Keratinocyte (primary cell): ENCODE measurements around the gene LATS2. TPM values are rescaled to one million over a fixed set of nuclear protein-coding genes. Genes with fewer than 3 reads are reported as not detected.

Experiments
- DNase-seq: peaks from one replicate; pipeline ENCODE4 v3.0.0-alpha.2; 2011; ENCODE audit warnings: low read depth, missing footprints, low spot score
- FAIRE-seq: peaks from 2 replicates; lab custom pipeline; 2011; peaks lifted over from hg19 to GRCh38; lab: Jason Lieb, UNC
- H2AFZ ChIP-seq: 2 replicates; pipeline ENCODE4 v1.6.0; 2012; ENCODE audit warnings: low read length, control low read depth, inconsistent platforms; ENCODE audit not compliant: control insufficient read depth
- H3K27ac ChIP-seq: 2 replicates; pipeline ENCODE4 v1.5.1; 2011; ENCODE audit warnings: low read length; ENCODE audit not compliant: control insufficient read depth, insufficient read depth
- H3K27me3 ChIP-seq: 3 replicates; pipeline ENCODE4 v1.6.0; 2011; ENCODE audit warnings: low read length; ENCODE audit not compliant: control insufficient read depth, insufficient read depth; ENCODE audit errors: extremely low read depth
- H3K36me3 ChIP-seq, 2 experiments: 2 replicates in 1 of 2; 3 replicates in 1 of 2; pipeline ENCODE4 v1.5.1; 2011; ENCODE audit warnings: low read length in 2 of 2, mild to moderate bottlenecking in 1 of 2; ENCODE audit not compliant: control insufficient read depth in 2 of 2, insufficient read depth in 2 of 2; ENCODE audit errors: extremely low read depth in 1 of 2
- H3K4me1 ChIP-seq: 3 replicates; pipeline ENCODE4 v1.5.1; 2011; ENCODE audit warnings: low read length; ENCODE audit not compliant: control insufficient read depth, insufficient read depth; ENCODE audit errors: extremely low read depth
- H3K4me2 ChIP-seq: 3 replicates; pipeline ENCODE4 v1.6.0; 2011; ENCODE audit warnings: low read depth, low read length; ENCODE audit not compliant: control insufficient read depth, insufficient read depth; ENCODE audit errors: extremely low read depth
- H3K4me3 ChIP-seq, 3 experiments: fragments of 200-600 bp in 1 of 3; sonication (generic) in 1 of 3; 2 replicates in 2 of 3; 3 replicates in 1 of 3; pipeline ENCODE4 v1.5.1; 2011 to 2016; ENCODE audit warnings: low read length in 3 of 3, mild to moderate bottlenecking in 3 of 3, control low read depth in 2 of 3, inconsistent platforms in 1 of 3, low read depth in 1 of 3, mixed read lengths in 1 of 3, mixed run types in 1 of 3, moderate library complexity in 1 of 3; ENCODE audit not compliant: control insufficient read depth in 2 of 3, insufficient read depth in 2 of 3; ENCODE audit errors: extremely low read depth in 1 of 3
- H3K79me2 ChIP-seq: 2 replicates; pipeline ENCODE4 v1.6.0; 2012; ENCODE audit warnings: low read length; ENCODE audit not compliant: control insufficient read depth, insufficient read depth
- H3K9ac ChIP-seq: 3 replicates; pipeline ENCODE4 v1.6.0; 2011; ENCODE audit warnings: low read length; ENCODE audit not compliant: control insufficient read depth, insufficient read depth; ENCODE audit errors: extremely low read depth
- H3K9me1 ChIP-seq: 3 replicates; pipeline ENCODE4 v1.6.0; 2011; ENCODE audit warnings: low read length; ENCODE audit not compliant: control insufficient read depth, insufficient read depth; ENCODE audit errors: extremely low read depth
- H3K9me3 ChIP-seq: 2 replicates; pipeline ENCODE4 v1.5.1; 2012; ENCODE audit warnings: low read depth, low read length; ENCODE audit not compliant: control insufficient read depth
- H4K20me1 ChIP-seq: 3 replicates; pipeline ENCODE4 v1.6.0; 2011; ENCODE audit warnings: low read length; ENCODE audit not compliant: control insufficient read depth, insufficient read depth; ENCODE audit errors: extremely low read depth
- EZH2 ChIP-seq: IDR thresholded peaks from one replicate; pipeline ENCODE4 v1.6.1; 2012; ENCODE audit warnings: inconsistent platforms, mild to moderate bottlenecking, low read length, moderate library complexity
- dilution Hi-C: fragments of 300-500 bp; cut with MboI; formaldehyde crosslinking; loops from one replicate; pipeline ENCODE4 v1.7.0; 2020; ENCODE audit warnings: low sequenced_read_pairs; ENCODE audit not compliant: extremely low pct_ligation_motif_present
- polyA plus RNA-seq, 5 experiments: library from polyadenylated mRNA; depleted of rRNA in 3 of 5; stranded (reverse) in 3 of 5; stranded (forward) in 1 of 5; unstranded in 1 of 5; fragments of >200 nt; gene quantifications; 1 replicate in 1 of 5; 2 replicates in 3 of 5; 3 replicates in 1 of 5; pipeline versions ENCODE4 v1.2.1 to v1.2.3, GENCODE V29; 2011 to 2012; ENCODE audit warnings: missing spikeins in 2 of 5, low read depth in 1 of 5, low replicate concordance in 1 of 5
- TF ChIP-seq, protein P1 (sequence below), 3 experiments: IDR thresholded peaks in 1 of 3; conservative IDR thresholded peaks in 1 of 3; optimal IDR thresholded peaks in 1 of 3; 2 replicates in 2 of 3; 3 replicates in 1 of 3; pipeline versions ENCODE3 to v1.5.1; 2011; ENCODE audit warnings: low read length in 3 of 3, mild to moderate bottlenecking in 3 of 3, moderate library complexity in 2 of 3, control low read depth in 1 of 3, inconsistent platforms in 1 of 3; ENCODE audit not compliant: insufficient read depth in 2 of 3; ENCODE audit errors: extremely low read depth in 1 of 3

LATS2 gene
- polyA plus RNA-seq, 1 donor (not counting 4 experiments of a cell fraction or from before 2014, with no cell fraction given), result 6.7 TPM

GRCh38 chr13:21059641-21060337 lies 1.6 kb downstream of the LATS2 start:
- Histone ChIP-seq H3K27me3 (no peaks in the 10 kb centered on the region), H3K4me1 (peaks cover 10% of the 10 kb centered on the region), H3K27ac (peak overlapping the region; percentile 84), H2AFZ (peak overlapping the region; percentile 19), H3K4me3 (peak overlapping the region; percentile 73 to 85 (median 83)), H3K36me3 (no peaks in the 10 kb centered on the region), H3K9ac (peak overlapping the region; percentile 87), H4K20me1 (peaks cover 7% of the 10 kb centered on the region), H3K9me3 (no peaks in the 10 kb centered on the region), H3K4me2 (peak overlapping the region; percentile 80), H3K9me1 (peaks cover 5% of the 10 kb centered on the region), H3K79me2 (peaks cover 52% of the 10 kb centered on the region)
- dilution Hi-C loops, result no loop called here
- FAIRE-seq (no peak), DNase-seq (no peak)
- no peak for TF ChIP-seq EZH2
- TF ChIP-seq, protein P1, sequence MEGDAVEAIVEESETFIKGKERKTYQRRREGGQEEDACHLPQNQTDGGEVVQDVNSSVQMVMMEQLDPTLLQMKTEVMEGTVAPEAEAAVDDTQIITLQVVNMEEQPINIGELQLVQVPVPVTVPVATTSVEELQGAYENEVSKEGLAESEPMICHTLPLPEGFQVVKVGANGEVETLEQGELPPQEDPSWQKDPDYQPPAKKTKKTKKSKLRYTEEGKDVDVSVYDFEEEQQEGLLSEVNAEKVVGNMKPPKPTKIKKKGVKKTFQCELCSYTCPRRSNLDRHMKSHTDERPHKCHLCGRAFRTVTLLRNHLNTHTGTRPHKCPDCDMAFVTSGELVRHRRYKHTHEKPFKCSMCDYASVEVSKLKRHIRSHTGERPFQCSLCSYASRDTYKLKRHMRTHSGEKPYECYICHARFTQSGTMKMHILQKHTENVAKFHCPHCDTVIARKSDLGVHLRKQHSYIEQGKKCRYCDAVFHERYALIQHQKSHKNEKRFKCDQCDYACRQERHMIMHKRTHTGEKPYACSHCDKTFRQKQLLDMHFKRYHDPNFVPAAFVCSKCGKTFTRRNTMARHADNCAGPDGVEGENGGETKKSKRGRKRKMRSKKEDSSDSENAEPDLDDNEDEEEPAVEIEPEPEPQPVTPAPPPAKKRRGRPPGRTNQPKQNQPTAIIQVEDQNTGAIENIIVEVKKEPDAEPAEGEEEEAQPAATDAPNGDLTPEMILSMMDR (optimal IDR thresholded peaks at IDR 0.05 in 1 of 3, IDR thresholded peaks at IDR 0.05 in 1 of 3, conservative IDR thresholded peaks at IDR 0.05 in 1 of 3; ENCODE audit: extremely low read depth in 1 of 3, insufficient read depth in 2 of 3, low read length in 3 of 3), result no peak

GRCh38 chr13:21058361-21058760 lies 3.0 kb downstream of the LATS2 start:
- peak overlapping the region; percentile 7 for H3K4me2 ChIP-seq
- no peaks in the 10 kb centered on the region for H3K9me3 ChIP-seq
- H2AFZ ChIP-seq, result no peak overlapping the region
- H4K20me1 ChIP-seq, result peaks cover 10% of the 10 kb centered on the region
- TF ChIP-seq, protein P1 (optimal IDR thresholded peaks at IDR 0.05 in 1 of 3, IDR thresholded peaks at IDR 0.05 in 1 of 3, conservative IDR thresholded peaks at IDR 0.05 in 1 of 3; ENCODE audit: extremely low read depth in 1 of 3, insufficient read depth in 2 of 3, low read length in 3 of 3), result no peak
- no peak for TF ChIP-seq EZH2
- no peak for FAIRE-seq
- dilution Hi-C loops, result no loop called here
- peaks cover 5% of the 10 kb centered on the region for H3K9me1 ChIP-seq
- DNase-seq, result no peak
- no peaks in the 10 kb centered on the region for H3K36me3 ChIP-seq
- H3K79me2 ChIP-seq, result peaks cover 66% of the 10 kb centered on the region
- H3K4me1 ChIP-seq, result peaks cover 13% of the 10 kb centered on the region
- no peak overlapping the region for H3K9ac ChIP-seq
- no peaks in the 10 kb centered on the region for H3K27me3 ChIP-seq
- no peak overlapping the region for H3K4me3 ChIP-seq
- H3K27ac ChIP-seq, result no peak overlapping the region
